ENCODE data around the gene TBC1D2.

TBC1D2 gene

GRCh38 chr9:98240475-98240874, 15.0 kb downstream of the TBC1D2 start:
- no peak for DNase-seq (ENCODE audit: low read depth, low spot score)

- no peak for DNase-seq (ENCODE audit: low read depth, low spot score)
Observed at GRCh38 chr9:98236901-98237487, 18.5 kb downstream of the TBC1D2 start.

GRCh38 chr9:98235126-98235525, 20.3 kb downstream of the TBC1D2 start:
- DNase-seq (ENCODE audit: low read depth, low spot score): no peak

GRCh38 chr9:98234245-98234825, 21.1 kb downstream of the TBC1D2 start:
- DNase-seq (ENCODE audit: low read depth, low spot score): no peak

GRCh38 chr9:98232926-98233325, 22.5 kb downstream of the TBC1D2 start:
- no peak for DNase-seq (ENCODE audit: low read depth, low spot score)

- DNase-seq (ENCODE audit: low read depth, low spot score): no peak
Observed at GRCh38 chr9:98231770-98232478, 23.5 kb downstream of the TBC1D2 start.

- DNase-seq (ENCODE audit: low read depth, low spot score): no peak
Observed at GRCh38 chr9:98230789-98231188, 24.7 kb downstream of the TBC1D2 start.

- DNase-seq (ENCODE audit: low read depth, low spot score): no peak
Observed at GRCh38 chr9:98230304-98230703, 25.1 kb downstream of the TBC1D2 start.

- no peak for DNase-seq (ENCODE audit: low read depth, low spot score)
Observed at GRCh38 chr9:98229620-98230019, 25.8 kb downstream of the TBC1D2 start.

- no peak for DNase-seq (ENCODE audit: low read depth, low spot score)
Observed at GRCh38 chr9:98229090-98229395, 26.4 kb downstream of the TBC1D2 start.

GRCh38 chr9:98228392-98229089, 26.9 kb downstream of the TBC1D2 start:
- DNase-seq (ENCODE audit: low read depth, low spot score): no peak

GRCh38 chr9:98227883-98228282, 27.6 kb downstream of the TBC1D2 start:
- DNase-seq (ENCODE audit: low read depth, low spot score): peak; percentile 61

GRCh38 chr9:98226957-98227356, 28.5 kb downstream of the TBC1D2 start:
- no peak for DNase-seq (ENCODE audit: low read depth, low spot score)

- DNase-seq (ENCODE audit: low read depth, low spot score): no peak
Observed at GRCh38 chr9:98226516-98226915, 28.9 kb downstream of the TBC1D2 start.

GRCh38 chr9:98225015-98225442, 30.4 kb downstream of the TBC1D2 start:
- DNase-seq (ENCODE audit: low read depth, low spot score): no peak

- DNase-seq (ENCODE audit: low read depth, low spot score): peak; percentile 8
Observed at GRCh38 chr9:98222885-98223691, 32.4 kb downstream of the TBC1D2 start.

GRCh38 chr9:98220911-98221310, 34.5 kb downstream of the TBC1D2 start:
- peak; percentile 20 for DNase-seq (ENCODE audit: low read depth, low spot score)

- no peak for DNase-seq (ENCODE audit: low read depth, low spot score)
Observed at GRCh38 chr9:98219794-98220370, 35.6 kb downstream of the TBC1D2 start.

- DNase-seq (ENCODE audit: low read depth, low spot score): no peak
Observed at GRCh38 chr9:98219364-98219716, 36.1 kb downstream of the TBC1D2 start.

- DNase-seq (ENCODE audit: low read depth, low spot score): peak; percentile 76
Observed at GRCh38 chr9:98218562-98219363, 36.7 kb downstream of the TBC1D2 start.

- DNase-seq (ENCODE audit: low read depth, low spot score): no peak
Observed at GRCh38 chr9:98217255-98217654, 38.2 kb downstream of the TBC1D2 start.
